K562 (cell line): ENCODE measurements around the gene IL26. TPM values are rescaled to one million over a fixed set of nuclear protein-coding genes. Genes with fewer than 3 reads are reported as not detected.

Experiments
- ATF3 ChIP-seq, 2 experiments: fragments of 450-650 bp in 1 of 2; sonication (generic) in 1 of 2; formaldehyde crosslinking in 1 of 2; IDR thresholded peaks in 1 of 2; conservative IDR thresholded peaks in 1 of 2; 2 replicates each; pipeline versions ENCODE4 v1.6.1 to v1.8.1; 2016 to 2023; ENCODE audit warnings: mild to moderate bottlenecking in 2 of 2, moderate library complexity in 2 of 2, inconsistent platforms in 1 of 2, missing genetic modification reagents in 1 of 2
- EHMT2 ChIP-seq: fragments of 450-650 bp; IDR thresholded peaks from 2 replicates; pipeline ENCODE4 v1.6.1; 2018; ENCODE audit warnings: antibody characterized with exemption
- FOS ChIP-seq: IDR thresholded peaks from 3 replicates; pipeline ENCODE4 v1.6.1; 2011; ENCODE audit not compliant: insufficient read length; ENCODE audit errors: extremely low read depth
- FOSL1 ChIP-seq: fragments of 200-800 bp; sonication (Bioruptor generic); conservative IDR thresholded peaks from 2 replicates; pipeline ENCODE4 v1.6.1; 2016; ENCODE audit warnings: missing genetic modification characterization, missing compliant biosample characterization
- HMBOX1 ChIP-seq: sonication (generic); IDR thresholded peaks from 2 replicates; pipeline ENCODE4 v1.6.1; 2016
- HSF4 ChIP-seq: fragments of 250-450 bp; sonication (Bioruptor Pico); IDR thresholded peaks from 2 replicates; pipeline ENCODE4 v2.1.2; 2022; ENCODE audit warnings: mild to moderate bottlenecking, moderate library complexity, borderline replicate concordance
- JUNB ChIP-seq: fragments of 450-650 bp; formaldehyde crosslinking; conservative IDR thresholded peaks from 2 replicates; pipeline ENCODE4 v1.4.0; 2020; ENCODE audit warnings: mild to moderate bottlenecking
- KAT2B ChIP-seq: IDR thresholded peaks from one replicate; pipeline ENCODE4 v1.6.1; 2012; ENCODE audit warnings: low read depth, mild to moderate bottlenecking, control low read depth, inconsistent platforms, low read length, moderate library complexity
- PTRF ChIP-seq: fragments of 450-650 bp; IDR thresholded peaks from 2 replicates; pipeline ENCODE4 v1.6.1; 2016; ENCODE audit warnings: mild to moderate bottlenecking, missing genetic modification characterization, missing compliant biosample characterization
- RUNX1 ChIP-seq: sonication (generic); IDR thresholded peaks from 2 replicates; pipeline ENCODE4 v1.6.1; 2016; ENCODE audit warnings: antibody characterized with exemption, low read depth
- SMARCC2 ChIP-seq: fragments of 450-650 bp; IDR thresholded peaks from 2 replicates; pipeline ENCODE4 v1.6.1; 2017; ENCODE audit warnings: antibody characterized with exemption, moderate library complexity, mild to moderate bottlenecking, low read depth
- SOX6 ChIP-seq: fragments of 450-650 bp; IDR thresholded peaks from 2 replicates; pipeline ENCODE4 v1.6.1; 2014; ENCODE audit warnings: mild to moderate bottlenecking
- SRF ChIP-seq, 2 experiments: fragments of 250-450, 450-650 bp in 1 of 2; sonication (Bioruptor Pico) in 1 of 2; sonication (generic) in 1 of 2; formaldehyde crosslinking; IDR thresholded peaks; 2 replicates each; pipeline versions ENCODE4 v1.5.0 to v1.5.1; 2020 to 2022; ENCODE audit warnings: mild to moderate bottlenecking in 1 of 2, missing genetic modification reagents in 1 of 2
- SUPT5H ChIP-seq: fragments of 450-650 bp; IDR thresholded peaks from 2 replicates; pipeline ENCODE4 v1.6.1; 2016
- ZNF24 ChIP-seq: fragments of 450-650 bp; IDR thresholded peaks from 2 replicates; pipeline ENCODE4 v1.6.1; 2016
- ZNF507 ChIP-seq: conservative IDR thresholded peaks from 2 replicates; pipeline ENCODE4 v1.6.1; 2017; ENCODE audit warnings: missing genetic modification characterization, missing compliant biosample characterization
- ZNF551 ChIP-seq: fragments of 250-450 bp; sonication (Bioruptor Pico); IDR thresholded peaks from 2 replicates; pipeline ENCODE4 v1.5.0; 2021; ENCODE audit warnings: mild to moderate bottlenecking, moderate library complexity
- polyA plus RNA-seq, 8 experiments: library from polyadenylated mRNA; depleted of rRNA in 4 of 8; stranded (reverse) in 5 of 8; unstranded in 3 of 8; fragments of >200 nt; fragmentation: Nextera tagmentation in 2 of 8; fragmentation: Illumina TruSeq in 1 of 8; extraction: Ambion mirVana in 2 of 8; extraction: Trizol in 1 of 8; gene quantifications; 2 replicates each; pipeline versions ENCODE4 v1.2.1 to v1.2.3, GENCODE V29; 2011 to 2014; ENCODE audit warnings: inconsistent platforms in 1 of 8, missing spikeins in 1 of 8
- total RNA-seq, 7 experiments: library from RNA; depleted of rRNA in 6 of 7; stranded (reverse); fragments of >200 nt in 6 of 7; fragmentation: Illumina TruSeq in 2 of 7; extraction: Trizol in 2 of 7; gene quantifications; 2 replicates each; pipeline versions ENCODE4 v1.2.1 to v1.2.3, GENCODE V29; 2011 to 2021; ENCODE audit warnings: low replicate concordance in 1 of 7
- TF ChIP-seq, protein P1 (sequence below): fragments of 250-450 bp; sonication (Bioruptor Pico); IDR thresholded peaks from 2 replicates; pipeline ENCODE4 v1.8.0; 2022; ENCODE audit warnings: inconsistent platforms
- TF ChIP-seq, protein P2 (sequence below), 3 experiments: IDR thresholded peaks in 2 of 3; conservative IDR thresholded peaks in 1 of 3; 2 replicates each; pipeline ENCODE4 v1.5.1; 2011 to 2012; ENCODE audit warnings: low read length in 3 of 3, mild to moderate bottlenecking in 3 of 3, control low read depth in 2 of 3, improper control_type of control experiment in 1 of 3, inconsistent platforms in 1 of 3, low read depth in 1 of 3, mixed read lengths in 1 of 3, moderate library complexity in 1 of 3; ENCODE audit not compliant: insufficient read depth in 2 of 3
- TF ChIP-seq, protein P3 (sequence below): fragments of 450-650 bp; formaldehyde crosslinking; IDR thresholded peaks from 2 replicates; pipeline ENCODE4 v1.4.0; 2022; ENCODE audit warnings: missing genetic modification characterization

The IL26 gene
- total and polyA plus RNA-seq, 9 of the 15 experiments (the other 6 are each of a cell fraction or from before 2014, with no cell fraction given) = not detected

- TF ChIP-seq EHMT2 (no peak), ZNF507 (tag) (no peak), FOS (peak; percentile 7), KAT2B (no peak), HSF4 (CRISPR knock-in tag) (no peak), SMARCC2 (peak; percentile 62; the same call in 1 of the 2 replicates), ZNF551 (CRISPR knock-in tag) (no peak), RUNX1 (no peak), ATF3 (IDR thresholded peaks at IDR 0.05) (peak; percentile 92), ATF3 (CRISPR knock-in tag; conservative IDR thresholded peaks at IDR 0.05) (no peak; the same call in 1 of the 2 replicates), SOX6 (no peak), SRF (CRISPR knock-in tag; IDR thresholded peaks at IDR 0.05) (no peak), PTRF (tag) (0 out of 2 replicates have a peak, but pooled peaks have one; percentile 30), JUNB (CRISPR knock-in tag) (peak; percentile 74), FOSL1 (tag) (peak; percentile 97), ZNF24 (peak; percentile 97), HMBOX1 (no peak), SUPT5H (no peak)
- TF ChIP-seq, protein P1, sequence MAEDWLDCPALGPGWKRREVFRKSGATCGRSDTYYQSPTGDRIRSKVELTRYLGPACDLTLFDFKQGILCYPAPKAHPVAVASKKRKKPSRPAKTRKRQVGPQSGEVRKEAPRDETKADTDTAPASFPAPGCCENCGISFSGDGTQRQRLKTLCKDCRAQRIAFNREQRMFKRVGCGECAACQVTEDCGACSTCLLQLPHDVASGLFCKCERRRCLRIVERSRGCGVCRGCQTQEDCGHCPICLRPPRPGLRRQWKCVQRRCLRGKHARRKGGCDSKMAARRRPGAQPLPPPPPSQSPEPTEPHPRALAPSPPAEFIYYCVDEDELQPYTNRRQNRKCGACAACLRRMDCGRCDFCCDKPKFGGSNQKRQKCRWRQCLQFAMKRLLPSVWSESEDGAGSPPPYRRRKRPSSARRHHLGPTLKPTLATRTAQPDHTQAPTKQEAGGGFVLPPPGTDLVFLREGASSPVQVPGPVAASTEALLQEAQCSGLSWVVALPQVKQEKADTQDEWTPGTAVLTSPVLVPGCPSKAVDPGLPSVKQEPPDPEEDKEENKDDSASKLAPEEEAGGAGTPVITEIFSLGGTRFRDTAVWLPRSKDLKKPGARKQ (CRISPR knock-in tag) = no peak
- TF ChIP-seq, protein P2, sequence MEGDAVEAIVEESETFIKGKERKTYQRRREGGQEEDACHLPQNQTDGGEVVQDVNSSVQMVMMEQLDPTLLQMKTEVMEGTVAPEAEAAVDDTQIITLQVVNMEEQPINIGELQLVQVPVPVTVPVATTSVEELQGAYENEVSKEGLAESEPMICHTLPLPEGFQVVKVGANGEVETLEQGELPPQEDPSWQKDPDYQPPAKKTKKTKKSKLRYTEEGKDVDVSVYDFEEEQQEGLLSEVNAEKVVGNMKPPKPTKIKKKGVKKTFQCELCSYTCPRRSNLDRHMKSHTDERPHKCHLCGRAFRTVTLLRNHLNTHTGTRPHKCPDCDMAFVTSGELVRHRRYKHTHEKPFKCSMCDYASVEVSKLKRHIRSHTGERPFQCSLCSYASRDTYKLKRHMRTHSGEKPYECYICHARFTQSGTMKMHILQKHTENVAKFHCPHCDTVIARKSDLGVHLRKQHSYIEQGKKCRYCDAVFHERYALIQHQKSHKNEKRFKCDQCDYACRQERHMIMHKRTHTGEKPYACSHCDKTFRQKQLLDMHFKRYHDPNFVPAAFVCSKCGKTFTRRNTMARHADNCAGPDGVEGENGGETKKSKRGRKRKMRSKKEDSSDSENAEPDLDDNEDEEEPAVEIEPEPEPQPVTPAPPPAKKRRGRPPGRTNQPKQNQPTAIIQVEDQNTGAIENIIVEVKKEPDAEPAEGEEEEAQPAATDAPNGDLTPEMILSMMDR (IDR thresholded peaks at IDR 0.05 in 2 of 3, conservative IDR thresholded peaks at IDR 0.05 in 1 of 3; ENCODE audit: insufficient read depth in 2 of 3, low read depth in 1 of 3, low read length in 3 of 3) = no peak
- TF ChIP-seq, protein P3, sequence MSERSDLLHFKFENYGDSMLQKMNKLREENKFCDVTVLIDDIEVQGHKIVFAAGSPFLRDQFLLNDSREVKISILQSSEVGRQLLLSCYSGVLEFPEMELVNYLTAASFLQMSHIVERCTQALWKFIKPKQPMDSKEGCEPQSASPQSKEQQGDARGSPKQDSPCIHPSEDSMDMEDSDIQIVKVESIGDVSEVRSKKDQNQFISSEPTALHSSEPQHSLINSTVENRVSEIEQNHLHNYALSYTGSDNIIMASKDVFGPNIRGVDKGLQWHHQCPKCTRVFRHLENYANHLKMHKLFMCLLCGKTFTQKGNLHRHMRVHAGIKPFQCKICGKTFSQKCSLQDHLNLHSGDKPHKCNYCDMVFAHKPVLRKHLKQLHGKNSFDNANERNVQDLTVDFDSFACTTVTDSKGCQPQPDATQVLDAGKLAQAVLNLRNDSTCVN (CRISPR knock-in tag) = no peak
Measured at GRCh38 chr12:68240079-68240478, 14.5 kb upstream of the IL26 start (continued).
